Endodermal cell (in vitro differentiated cells): ENCODE measurements around the gene PIP5K1B. TPM values are rescaled to one million over a fixed set of nuclear protein-coding genes. Genes with fewer than 3 reads are reported as not detected.

Experiments used
- DNase-seq: peaks from one replicate; pipeline ENCODE4 v3.0.0-alpha.2; 2017
- H3K27ac ChIP-seq: 2 replicates; pipeline ENCODE4 v1.5.1; 2013; ENCODE audit warnings: mild to moderate bottlenecking, low read depth, low read length, moderate library complexity
- H3K27me3 ChIP-seq: 2 replicates; pipeline ENCODE4 v1.6.1; 2013; ENCODE audit warnings: mild to moderate bottlenecking, low read length, moderate library complexity; ENCODE audit not compliant: insufficient read depth, control insufficient read depth, poor library complexity, severe bottlenecking
- H3K36me3 ChIP-seq: 2 replicates; pipeline ENCODE4 v1.7.0; 2013; ENCODE audit warnings: mild to moderate bottlenecking, low read length, moderate library complexity; ENCODE audit not compliant: control insufficient read depth, insufficient read depth
- H3K4me1 ChIP-seq: one replicate; pipeline ENCODE4 v1.7.0; 2013; ENCODE audit warnings: low read length; ENCODE audit not compliant: control insufficient read depth, insufficient read depth
- H3K4me3 ChIP-seq: 2 replicates; pipeline ENCODE4 v1.5.1; 2013; ENCODE audit warnings: mild to moderate bottlenecking, low read length, moderate library complexity
- H3K9ac ChIP-seq: 2 replicates; pipeline ENCODE4 v1.6.1; 2013; ENCODE audit warnings: mild to moderate bottlenecking, low read length, moderate library complexity; ENCODE audit not compliant: poor library complexity, severe bottlenecking; ENCODE audit errors: extremely low read depth
- H3K9me3 ChIP-seq: 2 replicates; pipeline ENCODE4 v1.6.1; 2013; ENCODE audit warnings: mild to moderate bottlenecking, low read length, moderate library complexity; ENCODE audit not compliant: control insufficient read depth
- H3K27ac Mint-ChIP-seq: 2 replicates; pipeline ENCODE4 v1.8.0; 2020; ENCODE audit warnings: mixed read lengths
- H3K27me3 Mint-ChIP-seq: 2 replicates; pipeline ENCODE4 v1.8.0; 2021; ENCODE audit warnings: mild to moderate bottlenecking, mixed read lengths; ENCODE audit not compliant: insufficient read depth
- H3K36me3 Mint-ChIP-seq: 2 replicates; pipeline ENCODE4 v1.8.0; 2020; ENCODE audit warnings: low read depth, mixed read lengths
- H3K4me1 Mint-ChIP-seq: 2 replicates; pipeline ENCODE4 v1.8.0; 2020; ENCODE audit warnings: mixed read lengths
- H3K4me3 Mint-ChIP-seq: 2 replicates; pipeline ENCODE4 v1.8.0; 2020; ENCODE audit warnings: mild to moderate bottlenecking, moderate library complexity, mixed read lengths
- H3K9me3 Mint-ChIP-seq: 2 replicates; pipeline ENCODE4 v1.8.0; 2020; ENCODE audit warnings: mild to moderate bottlenecking, mixed read lengths
- CTCF ChIP-seq: fragments of 200-600 bp; sonication (generic); conservative IDR thresholded peaks from 2 replicates; pipeline ENCODE4 v1.5.0; 2021; ENCODE audit warnings: antibody characterized with exemption, mild to moderate bottlenecking
- WGBS, 2 experiments: methylation state at CpG; one replicate each; pipeline versions ENCODE4 v1.1.5 to v1.1.7; 2013; ENCODE audit warnings: missing lambda C conversion rate in 2 of 2, mixed read lengths in 1 of 2; ENCODE audit not compliant: insufficient coverage in 1 of 2, insufficient read length in 1 of 2; 5-methylcytosine and 5-hydroxymethylcytosine counted together
- total RNA-seq, 2 donors: library from RNA; stranded (reverse); fragmentation: NEBNext Ultra II Directional in 1 of 2; extraction: Animal tissue kit (Norgen Biotek cat#: 25700) in 1 of 2; gene quantifications; 2 replicates in 1 of 2; 3 replicates in 1 of 2; pipeline ENCODE4 v1.2.1, GENCODE V29; 2021

PIP5K1B gene
- total RNA-seq, 2 donors from 2014 or later: 8.5 to 10.2 TPM

GRCh38 chr9:68999393-69000105 lies 294.5 kb downstream of the PIP5K1B start:
- H3K4me3 Mint-ChIP-seq: no peak overlapping the region
- Histone ChIP-seq H3K27me3 (no peaks in the 10 kb centered on the region), H3K9me3 (no peaks in the 10 kb centered on the region), H3K4me1 (peaks cover 4% of the 10 kb centered on the region), H3K9ac (no peak overlapping the region), H3K27ac (no peak overlapping the region), H3K4me3 (no peak overlapping the region), H3K36me3 (no peaks in the 10 kb centered on the region)
- whole genome bisulfite sequencing, 2 experiments: 32 to 41% methylated on average over 7 to 10 of the region's 10 CpGs
- DNase-seq: peak; percentile 88
- H3K36me3 Mint-ChIP-seq: peaks cover 3% of the 10 kb centered on the region
- peaks cover 25% of the 10 kb centered on the region for H3K4me1 Mint-ChIP-seq
- TF ChIP-seq CTCF: peak; percentile 92
- H3K9me3 Mint-ChIP-seq: no peaks in the 10 kb centered on the region
- no peak overlapping the region for H3K27ac Mint-ChIP-seq
- no peaks in the 10 kb centered on the region for H3K27me3 Mint-ChIP-seq

GRCh38 chr9:69001921-69002320 lies 296.9 kb downstream of the PIP5K1B start:
- Histone ChIP-seq H3K4me1 (peaks cover 4% of the 10 kb centered on the region), H3K27me3 (no peaks in the 10 kb centered on the region), H3K9ac (no peak overlapping the region), H3K36me3 (peaks cover 3% of the 10 kb centered on the region), H3K9me3 (no peaks in the 10 kb centered on the region), H3K27ac (no peak overlapping the region), H3K4me3 (no peak overlapping the region)
- H3K9me3 Mint-ChIP-seq: no peaks in the 10 kb centered on the region
- WGBS, 2 experiments: 71 to 100% methylated on average over 4 to 8 of the region's 8 CpGs
- H3K27me3 Mint-ChIP-seq: no peaks in the 10 kb centered on the region
- H3K4me1 Mint-ChIP-seq: peaks cover 24% of the 10 kb centered on the region
- H3K27ac Mint-ChIP-seq: no peak overlapping the region
- no peak for TF ChIP-seq CTCF
- no peak overlapping the region for H3K4me3 Mint-ChIP-seq
- peaks cover 3% of the 10 kb centered on the region for H3K36me3 Mint-ChIP-seq
- no peak for DNase-seq

GRCh38 chr9:69003051-69003450 lies 298.0 kb downstream of the PIP5K1B start:
- H3K4me1 ChIP-seq: peaks cover 4% of the 10 kb centered on the region
- no peaks in the 10 kb centered on the region for H3K27me3 ChIP-seq
- peaks cover 3% of the 10 kb centered on the region for H3K36me3 ChIP-seq
- Mint-ChIP-seq H3K4me3 (no peak overlapping the region), H3K27ac (no peak overlapping the region), H3K9me3 (no peaks in the 10 kb centered on the region), H3K36me3 (peaks cover 3% of the 10 kb centered on the region), H3K27me3 (no peaks in the 10 kb centered on the region), H3K4me1 (peaks cover 13% of the 10 kb centered on the region)
- H3K9ac ChIP-seq: no peak overlapping the region
- H3K27ac ChIP-seq: no peak overlapping the region
- WGBS, 2 experiments: 81 to 83% methylated on average over 8 of the region's 8 CpGs
- no peak overlapping the region for H3K4me3 ChIP-seq
- TF ChIP-seq CTCF: no peak
- no peaks in the 10 kb centered on the region for H3K9me3 ChIP-seq
- DNase-seq: no peak
